Inferior parietal cortex (tissue), 1 donor: ENCODE measurements around the gene UBE2D3.

Experiments
- DNase-seq: peaks from one replicate; pipeline ENCODE4 v3.0.0-alpha.2; 2016; ENCODE audit errors: extremely low spot score

UBE2D3 gene

DNA sequence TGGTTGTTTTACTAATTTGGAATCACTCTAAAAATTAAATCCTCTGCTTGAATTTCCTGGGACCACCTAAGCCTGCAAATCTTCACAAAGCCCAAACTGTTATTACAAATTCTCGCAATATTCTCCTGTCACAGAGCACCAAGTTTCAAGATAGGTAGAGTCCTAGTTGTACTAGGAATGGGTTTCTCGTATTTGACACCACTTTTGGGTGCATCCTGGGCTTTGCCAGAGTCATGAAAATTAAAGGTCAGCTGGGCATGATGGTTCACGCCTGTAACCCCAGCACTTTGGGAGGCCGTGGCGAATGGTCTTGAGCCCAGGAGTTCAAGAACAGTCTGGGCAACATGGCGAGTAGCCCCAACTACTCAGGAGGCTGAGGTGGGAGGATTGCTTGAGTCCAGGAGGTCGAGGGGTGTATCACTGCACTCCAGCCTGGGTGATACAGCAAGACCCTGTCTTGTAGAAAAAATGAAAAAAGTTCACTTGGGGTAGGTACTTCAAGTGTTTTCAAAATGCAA lies 36.0 kb downstream of the UBE2D3 start:
- no peak for DNase-seq

DNA sequence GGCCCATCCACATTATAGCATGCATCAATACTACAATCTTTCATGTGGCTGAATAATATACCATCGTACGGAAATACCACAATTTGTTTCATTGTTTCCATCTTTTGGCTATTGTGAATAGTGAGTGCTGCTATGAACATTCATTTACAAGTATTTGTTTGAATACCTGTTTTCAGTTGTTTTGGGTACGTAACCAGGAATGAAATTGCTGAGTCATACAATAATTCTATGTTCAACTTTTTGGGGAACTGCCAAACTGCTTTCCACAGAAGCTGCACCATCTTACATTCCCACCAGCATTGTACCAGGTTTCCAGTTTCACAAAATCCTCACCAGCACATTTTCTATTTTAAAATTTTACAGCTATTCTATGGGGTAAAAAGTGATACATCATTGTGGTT lies 38.0 kb downstream of the UBE2D3 start:
- no peak for DNase-seq

DNA sequence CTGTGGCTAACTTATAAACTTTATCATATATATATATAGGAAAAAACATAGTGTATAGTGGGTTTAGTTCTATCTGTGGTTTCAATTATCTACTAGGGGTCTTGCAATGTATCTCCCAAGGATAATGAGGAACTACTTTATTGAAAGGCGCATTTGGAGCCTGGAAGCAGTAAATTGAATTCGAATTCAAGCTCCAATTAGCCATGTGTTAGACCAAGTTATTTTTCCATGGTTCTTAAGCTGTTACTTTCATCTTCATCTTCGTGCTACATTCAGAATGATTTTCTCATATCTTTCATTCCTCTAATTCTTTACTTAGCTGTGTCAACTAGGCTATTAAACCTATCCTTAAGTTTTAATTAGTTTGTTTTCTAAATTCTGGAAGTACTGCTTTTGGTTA lies 39.4 kb downstream of the UBE2D3 start:
- no peak for DNase-seq

DNA sequence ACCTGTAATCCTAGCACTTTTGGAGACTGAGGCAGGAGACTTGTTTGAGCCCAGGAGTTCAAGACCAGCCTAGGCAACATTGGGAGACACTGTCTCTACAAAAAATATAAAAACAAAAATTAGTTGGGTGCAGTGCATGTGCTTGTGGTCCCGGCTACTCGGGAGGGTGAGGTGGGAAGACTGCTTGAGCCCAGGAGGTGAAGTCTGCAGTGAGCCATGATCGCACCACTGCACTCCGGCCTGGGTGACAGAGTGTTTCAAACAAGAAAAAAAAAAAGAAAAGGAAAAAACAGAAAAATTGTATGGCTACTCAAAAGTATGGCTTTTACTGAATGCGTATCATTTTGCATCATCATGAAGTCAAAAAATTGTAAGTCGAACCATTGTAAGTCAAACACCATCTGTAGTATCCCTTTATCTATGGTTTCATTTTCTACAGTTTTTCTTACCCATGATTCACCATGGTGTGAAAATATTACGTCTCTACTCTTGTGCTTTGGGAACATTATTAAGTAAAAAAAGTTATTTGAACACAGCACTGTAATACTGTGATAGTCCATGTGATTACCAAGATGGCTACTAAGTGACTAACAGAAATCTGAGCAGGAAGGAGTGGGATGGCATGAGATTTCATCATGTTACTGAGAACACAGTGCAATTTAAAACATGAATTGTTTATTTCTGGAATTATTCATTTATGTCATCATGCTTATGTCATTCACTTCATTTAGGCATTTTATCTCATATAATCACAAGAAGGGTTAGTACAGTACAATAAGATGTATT lies 40.1 kb downstream of the UBE2D3 start:
- no peak for DNase-seq

DNA sequence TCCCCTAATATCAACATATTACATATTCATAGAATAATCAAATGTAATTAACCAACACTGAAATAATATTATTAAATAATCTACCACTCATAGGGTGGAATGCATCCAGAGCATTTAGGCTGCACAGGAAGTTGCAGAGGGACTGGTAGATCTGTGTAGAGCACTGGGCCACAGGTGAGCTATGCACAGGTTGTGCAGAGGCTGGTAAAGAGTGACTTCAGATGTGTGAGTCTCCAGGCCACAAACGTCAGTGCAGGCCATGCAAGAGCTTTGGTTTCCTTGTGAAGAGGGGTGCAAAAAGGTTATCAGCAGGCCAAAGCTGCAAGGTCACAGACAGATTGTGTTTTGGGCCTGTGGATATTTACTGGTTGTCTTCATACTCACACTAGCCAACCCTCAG lies 41.1 kb downstream of the UBE2D3 start:
- no peak for DNase-seq

DNA sequence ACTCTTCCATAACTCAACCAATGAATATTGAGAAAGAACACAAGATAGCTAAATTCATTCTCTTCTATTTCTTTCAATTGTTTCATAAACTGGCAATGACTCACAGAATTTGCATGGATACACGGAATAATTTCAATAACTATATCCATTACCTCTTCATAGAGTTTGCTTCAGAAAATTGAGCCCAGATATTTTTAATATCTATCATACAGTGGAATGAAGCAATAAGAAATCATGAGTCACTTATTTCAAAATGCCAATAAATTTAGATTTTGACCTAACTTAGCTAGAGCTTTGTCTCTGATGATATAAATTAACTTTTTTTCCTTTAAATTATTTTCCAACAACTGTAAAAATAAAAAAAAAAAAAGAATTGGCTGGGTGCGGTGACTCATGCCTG lies 44.3 kb downstream of the UBE2D3 start:
- no peak for DNase-seq

DNA sequence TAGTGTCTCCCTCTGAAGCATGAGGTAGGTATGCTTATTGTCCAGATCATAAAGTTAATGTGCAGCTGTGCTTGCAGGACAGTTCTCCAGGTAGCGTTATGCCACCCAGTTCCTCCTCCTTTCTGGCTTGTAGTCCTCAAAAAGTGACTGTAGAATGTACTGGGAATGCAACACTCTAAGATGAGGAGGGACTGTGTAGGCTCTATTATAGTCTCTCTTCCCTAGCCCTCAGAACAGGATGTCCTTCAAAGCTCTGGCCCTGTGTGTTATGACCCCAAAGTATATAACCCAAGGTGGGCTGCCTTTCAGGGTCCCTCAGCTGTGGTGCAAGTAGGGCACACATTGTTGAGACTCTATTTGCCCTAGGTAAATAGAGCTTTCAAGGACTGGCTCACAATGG lies 45.8 kb downstream of the UBE2D3 start:
- DNase-seq: no peak

DNA sequence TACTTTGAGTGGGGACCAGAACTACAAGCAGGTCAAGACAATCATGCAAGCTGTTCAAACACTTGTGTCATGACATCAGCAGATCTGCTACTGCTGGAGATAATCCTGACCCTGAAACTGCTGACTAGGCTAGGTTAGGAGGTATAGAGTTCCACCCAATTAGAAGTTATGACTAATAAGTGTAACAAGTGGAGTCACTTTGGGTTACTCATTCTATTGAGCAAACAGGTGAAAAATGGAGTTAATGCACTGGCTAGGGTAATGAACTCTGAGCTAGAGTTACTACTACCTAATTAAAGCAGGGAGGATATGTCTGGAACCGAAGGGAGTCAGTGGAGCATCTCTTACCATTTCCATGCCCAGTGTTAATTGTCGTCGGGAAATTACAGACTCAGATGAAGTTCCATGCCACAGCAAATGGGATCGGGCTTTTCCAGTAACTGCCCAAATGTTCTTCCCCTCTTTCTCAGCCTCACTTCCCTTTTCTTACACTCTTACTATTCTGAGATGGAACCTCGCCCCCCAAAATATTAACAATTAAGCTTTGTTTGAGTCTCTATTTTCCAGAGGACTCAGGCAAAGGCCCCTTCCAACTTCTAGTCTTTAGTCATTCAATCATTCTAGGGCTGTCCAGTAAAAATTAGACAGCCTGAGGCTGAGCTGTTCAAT lies 46.7 kb downstream of the UBE2D3 start:
- no peak for DNase-seq

DNA sequence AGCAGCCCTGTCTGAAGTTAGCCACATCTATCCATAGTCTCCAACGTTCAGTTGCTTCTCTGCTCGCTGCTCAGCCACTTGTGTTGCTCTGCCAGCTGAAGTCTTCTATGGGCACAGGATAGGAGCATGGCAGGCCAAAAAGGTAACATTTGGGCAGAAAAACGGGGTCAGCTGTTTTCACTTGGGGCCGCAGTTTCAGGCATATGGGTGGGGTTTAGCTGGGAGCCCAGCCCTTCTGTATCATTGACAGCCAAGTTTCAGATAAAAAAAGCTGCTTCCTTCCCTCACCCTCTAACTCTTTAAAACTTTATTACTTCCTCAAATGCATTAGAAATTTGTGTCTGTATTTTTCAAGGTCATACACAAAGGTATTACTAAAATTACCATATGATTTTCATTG lies 48.1 kb downstream of the UBE2D3 start:
- DNase-seq: no peak

DNA sequence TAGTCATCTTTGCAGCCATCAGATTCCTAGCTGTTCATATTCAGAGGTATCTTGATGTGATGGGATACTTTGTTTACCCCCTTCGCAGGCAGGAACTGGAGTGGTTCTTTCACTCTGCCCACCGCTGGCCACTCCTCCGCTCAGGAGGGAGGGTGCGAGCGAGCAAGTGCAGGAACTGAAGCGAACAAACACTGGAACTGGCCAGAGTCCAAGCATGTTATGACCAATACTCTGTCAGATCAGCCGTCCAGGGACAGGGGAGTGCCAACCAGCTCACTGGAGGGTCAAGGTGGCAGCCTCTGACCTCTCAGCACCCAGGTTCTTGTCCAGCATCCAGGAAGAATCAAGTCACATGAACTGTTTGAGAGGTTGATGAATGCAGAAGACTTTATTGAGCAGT lies 48.6 kb downstream of the UBE2D3 start:
- DNase-seq: no peak

DNA sequence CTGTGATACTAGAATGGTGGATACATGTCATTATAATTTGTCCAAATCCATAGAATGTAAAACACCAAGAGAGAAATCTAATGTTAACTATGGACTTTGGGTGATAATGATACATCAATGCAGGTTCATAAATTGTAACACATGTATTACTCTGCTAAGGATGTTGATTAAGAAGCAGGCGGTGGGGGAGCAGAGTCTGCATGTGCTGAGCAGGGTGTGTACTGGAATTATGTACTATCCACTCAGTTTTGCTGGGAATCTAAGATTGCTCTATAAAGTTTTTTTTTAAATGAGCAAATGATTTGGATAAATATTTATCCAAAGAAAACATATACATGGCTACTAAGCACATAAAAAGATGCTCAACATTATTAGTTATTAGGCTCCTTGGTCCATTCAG lies 51.5 kb downstream of the UBE2D3 start:
- DNase-seq: no peak

DNA sequence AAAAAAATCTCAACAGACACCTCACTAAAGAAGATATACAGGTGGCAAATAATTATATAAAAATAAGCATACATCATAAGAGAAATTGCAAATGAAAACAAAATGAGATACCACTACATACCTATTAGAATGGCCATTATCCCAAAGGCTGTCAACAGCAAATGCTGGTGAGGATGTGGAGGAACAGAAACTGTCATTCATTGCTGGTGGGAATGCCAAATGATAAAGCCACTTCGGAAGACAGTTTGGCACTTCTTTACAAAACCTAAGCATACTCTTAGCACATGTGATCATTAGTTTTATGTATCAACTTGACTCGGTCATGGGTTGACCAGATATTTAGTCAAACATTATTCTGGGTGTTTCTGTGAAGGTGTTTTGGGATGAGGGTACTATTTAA lies 53.1 kb downstream of the UBE2D3 start:
- no peak for DNase-seq

DNA sequence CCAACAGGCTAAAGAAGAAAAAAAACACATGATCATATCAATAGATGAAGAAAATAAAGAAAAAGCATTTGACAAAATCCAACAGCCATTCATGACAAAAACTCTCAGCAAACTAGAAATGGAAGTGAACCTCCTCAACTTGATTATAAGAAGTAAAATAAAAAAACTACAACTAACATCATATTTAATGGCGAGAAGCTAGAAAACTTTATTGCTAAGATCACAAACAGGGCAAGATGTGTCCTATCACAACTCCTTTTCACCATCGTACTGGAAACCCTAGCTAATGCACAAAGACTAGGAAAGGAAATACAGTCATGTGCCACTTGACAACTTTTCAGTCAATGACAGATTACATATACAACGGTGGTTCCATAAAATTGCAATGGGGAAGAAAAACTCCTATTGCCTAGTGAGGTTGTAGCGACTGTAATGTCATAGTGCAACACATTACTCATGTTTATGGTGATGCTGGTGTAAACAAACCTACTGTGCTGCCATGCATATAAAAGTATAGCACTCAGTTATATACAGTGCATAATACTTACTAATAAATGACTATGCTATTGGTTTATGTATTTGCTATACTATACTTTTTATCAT lies 54.5 kb downstream of the UBE2D3 start:
- no peak for DNase-seq

DNA sequence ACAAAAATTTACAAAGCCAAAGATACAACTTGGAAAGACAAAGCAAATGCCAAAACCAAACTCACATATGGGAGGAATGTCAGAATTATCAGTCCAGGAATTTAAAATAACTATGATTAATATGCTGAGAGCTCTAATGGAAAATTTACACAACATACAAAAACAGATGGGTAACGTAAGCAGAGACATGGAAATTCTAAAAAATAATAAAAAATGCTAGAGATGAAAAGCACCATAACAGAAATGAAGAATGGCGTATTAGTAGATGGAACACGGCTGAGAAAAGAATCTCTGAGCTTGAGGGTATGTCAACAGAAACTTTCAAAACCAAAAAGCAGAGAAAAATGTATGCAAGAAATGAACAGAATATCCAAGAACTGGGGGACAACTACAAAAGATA lies 62.5 kb downstream of the UBE2D3 start:
- DNase-seq: no peak

DNA sequence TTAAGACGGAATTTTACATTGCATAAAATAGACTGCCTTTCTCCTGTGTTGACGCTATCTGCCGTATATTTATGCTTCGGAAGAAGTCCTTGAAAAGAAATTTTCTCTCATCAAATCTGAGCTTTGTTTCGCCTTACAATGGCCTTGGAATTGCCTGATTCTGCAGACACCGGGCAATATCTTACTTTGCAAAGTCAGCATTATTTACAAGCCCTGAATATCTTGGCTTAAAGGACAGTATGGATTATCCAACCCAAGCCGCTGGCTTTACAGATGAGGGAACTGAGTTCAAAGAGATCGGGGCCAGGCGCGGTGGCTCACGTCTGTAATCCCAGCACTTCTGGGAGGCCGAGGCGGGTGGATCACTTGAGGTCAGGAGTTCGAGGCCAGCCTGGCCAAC lies 65.4 kb downstream of the UBE2D3 start:
- DNase-seq: no peak

DNA sequence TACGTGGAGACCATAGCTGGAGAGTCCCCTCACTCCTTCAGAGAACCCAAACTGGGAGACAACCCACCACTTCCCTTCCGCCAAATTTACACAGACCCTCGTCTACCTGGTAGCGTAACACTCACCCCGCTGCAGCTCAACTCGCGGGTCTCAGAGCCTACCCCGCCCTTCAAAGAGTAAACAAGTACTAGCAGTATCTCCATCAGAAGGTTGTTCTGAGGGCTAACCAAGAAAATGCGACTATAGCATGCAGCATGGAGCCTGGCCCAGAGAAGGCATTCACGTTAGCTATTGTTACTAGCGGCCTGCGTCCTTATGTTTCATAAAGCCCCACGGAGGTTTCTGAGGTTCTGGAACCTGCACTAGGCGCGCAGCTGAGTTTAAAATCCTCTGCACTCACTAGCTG lies 66.1 kb downstream of the UBE2D3 start:
- DNase-seq: peak; percentile 61

DNA sequence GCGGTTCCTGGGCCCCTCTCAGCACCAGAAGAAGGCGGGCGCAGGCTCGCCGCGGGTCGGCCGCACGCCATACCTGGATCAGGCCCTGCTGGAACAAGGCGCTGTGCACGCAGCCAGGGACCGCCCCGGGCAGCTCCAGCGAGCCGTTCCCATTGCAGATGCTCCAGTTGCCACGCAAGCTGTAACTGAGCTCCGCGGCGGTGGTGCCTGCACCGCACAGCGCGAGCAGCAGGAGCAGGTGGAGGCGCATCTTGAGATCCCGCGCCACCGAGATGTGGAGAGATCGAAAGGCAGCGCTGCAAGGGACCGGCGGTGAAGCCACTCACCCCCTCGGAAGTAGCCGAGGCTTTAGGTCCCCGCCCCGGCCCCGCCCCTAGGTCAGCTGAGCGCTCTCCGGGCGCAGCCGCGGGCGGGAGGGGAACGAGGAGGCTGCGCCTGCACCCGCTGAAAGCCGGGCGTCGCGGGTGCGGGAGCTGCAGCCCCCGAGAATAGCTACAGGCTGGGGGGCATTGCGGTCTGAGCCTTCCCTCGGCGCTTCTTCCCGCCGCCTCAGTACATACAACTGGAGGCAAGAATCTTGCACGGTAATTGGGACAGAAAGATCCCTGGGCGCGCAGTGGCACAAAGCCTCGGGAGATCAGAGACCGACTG lies 66.6 kb downstream of the UBE2D3 start, which contains the start of gene MANBA:
TSS of gene MANBA (minus strand) at position 324 of the 651 bp plus-strand sequence. CDS start at position 250, 74 bp downstream.
- peak; percentile 89 for DNase-seq

DNA sequence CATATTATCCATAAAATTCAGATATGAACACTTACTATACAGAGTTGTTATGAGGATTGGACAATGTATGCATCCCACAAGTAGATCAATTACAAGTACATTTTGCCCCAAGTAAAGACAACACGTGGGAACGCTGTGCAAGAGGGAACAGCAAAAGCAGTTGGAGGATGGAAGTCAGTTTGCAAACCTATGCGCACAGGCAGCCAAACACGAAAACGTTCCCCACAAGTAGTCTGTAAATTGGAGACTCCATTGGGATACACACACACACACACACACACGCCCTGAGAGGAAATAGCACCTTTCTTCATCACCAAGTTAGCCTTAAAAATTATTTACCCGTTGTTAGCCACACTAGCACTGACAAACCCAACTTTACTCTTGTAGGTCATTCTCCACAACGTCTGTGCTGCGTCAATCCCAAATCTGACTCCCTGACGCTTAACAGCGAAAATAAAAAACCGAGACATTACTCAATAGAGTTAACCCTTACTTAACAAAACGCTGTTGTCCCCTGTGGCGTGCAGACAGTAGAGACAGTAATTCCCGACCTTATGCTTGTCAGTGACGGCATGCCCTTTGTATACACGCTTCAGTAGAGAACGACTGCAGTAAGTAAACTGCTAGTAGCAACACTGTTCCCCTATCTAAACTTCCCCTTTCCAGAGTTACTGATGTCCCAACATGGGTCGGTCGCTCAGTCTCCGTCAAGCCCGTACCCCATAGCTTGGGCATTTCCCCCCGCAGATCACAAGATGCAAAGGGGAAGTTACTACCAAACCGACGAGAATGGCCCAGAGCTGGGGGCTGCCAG lies 67.3 kb downstream of the UBE2D3 start:
- peak; percentile 60 for DNase-seq

DNA sequence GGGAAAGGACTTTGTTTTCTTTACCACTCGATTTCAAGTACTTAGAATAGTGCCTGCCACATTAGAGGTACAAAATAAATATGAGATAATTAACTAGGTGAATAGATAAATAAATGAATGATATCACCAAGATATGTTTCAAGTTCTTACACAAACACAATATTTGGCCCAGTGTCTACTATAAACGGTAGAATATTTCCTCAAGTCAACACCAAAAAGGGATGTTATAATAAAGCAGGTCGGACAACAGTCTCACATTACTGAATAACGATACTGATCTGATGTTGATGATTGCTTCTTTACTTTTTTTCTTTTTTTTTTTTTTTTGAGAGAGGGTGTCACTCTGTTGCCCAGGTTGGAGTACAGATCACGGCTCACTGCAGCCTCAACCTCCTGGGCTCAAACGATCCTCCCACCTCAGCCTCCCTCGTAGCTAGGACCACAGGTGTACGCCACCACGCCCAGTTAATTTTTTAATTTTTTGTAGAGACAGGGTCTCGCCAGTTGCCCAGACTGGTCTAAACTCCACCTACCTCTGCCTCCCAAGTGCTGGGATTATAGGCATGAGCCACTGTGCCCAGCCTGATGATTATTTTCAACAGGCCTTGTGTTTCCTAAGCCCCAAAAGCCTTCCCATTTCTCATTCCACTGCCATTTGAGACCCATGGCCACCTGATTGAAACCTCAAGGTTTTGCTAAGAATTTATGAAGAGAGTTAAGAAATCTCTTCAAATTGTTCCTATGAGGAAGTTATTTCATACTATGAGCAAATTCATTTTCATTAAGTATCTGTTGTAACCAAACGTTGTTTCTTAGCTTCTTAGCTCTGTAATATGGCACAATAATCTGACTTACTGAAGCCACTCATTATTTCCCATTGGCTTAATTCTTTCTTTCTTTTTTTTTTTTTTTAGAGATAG lies 68.8 kb downstream of the UBE2D3 start:
- no peak for DNase-seq

DNA sequence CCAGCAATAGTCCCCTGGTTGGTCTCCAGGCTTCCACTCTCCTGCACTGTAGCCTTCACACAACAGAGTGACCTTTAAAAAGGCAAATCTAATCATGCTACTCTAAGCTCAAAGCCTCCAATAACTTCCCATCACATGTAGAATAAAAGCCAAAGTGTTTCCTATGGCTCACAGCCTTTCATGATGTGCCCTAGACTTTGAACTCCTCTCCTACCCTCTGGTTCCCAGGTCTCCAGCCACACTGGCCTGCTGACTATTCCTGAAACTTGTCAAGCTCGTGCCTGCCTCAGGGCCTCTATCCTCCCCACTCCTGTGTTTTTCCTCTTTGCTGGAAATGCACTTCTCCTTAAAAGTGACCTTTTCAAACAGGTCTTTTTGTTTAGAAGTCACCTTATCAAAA lies 69.7 kb downstream of the UBE2D3 start:
- DNase-seq: no peak
